NCI-H187 (cell line): ENCODE measurements around the gene PRTFDC1.
A peak's percentile ranks its signal among the peaks of the same experiment; 100 is the strongest.

Experiments used
- DNase-seq, 2 experiments: peaks; one replicate each; lab custom pipeline; 2025; lab: John Stamatoyannopoulos, UW

PRTFDC1 gene

GRCh38 chr10:24872049-24872789 lies 80.2 kb downstream of the PRTFDC1 start:
- no peak for DNase-seq

- DNase-seq: no peak
Observed at GRCh38 chr10:24871011-24871935, 81.1 kb downstream of the PRTFDC1 start.

GRCh38 chr10:24869354-24870015 lies 82.9 kb downstream of the PRTFDC1 start:
- no peak for DNase-seq

- no peak for DNase-seq
Observed at GRCh38 chr10:24866604-24867583, 85.5 kb downstream of the PRTFDC1 start.

GRCh38 chr10:24865783-24866182 lies 86.6 kb downstream of the PRTFDC1 start:
- DNase-seq: no peak

- no peak for DNase-seq
Observed at GRCh38 chr10:24862589-24862988, 89.8 kb downstream of the PRTFDC1 start.

- peak; percentile 25 to 69 for DNase-seq
Observed at GRCh38 chr10:24858288-24859270, 93.8 kb downstream of the PRTFDC1 start.

GRCh38 chr10:24857031-24857725 lies 95.2 kb downstream of the PRTFDC1 start:
- no peak for DNase-seq

- DNase-seq: no peak
Observed at GRCh38 chr10:24854256-24854655, 98.2 kb downstream of the PRTFDC1 start.

GRCh38 chr10:24853661-24854060 lies 98.7 kb downstream of the PRTFDC1 start:
- no peak for DNase-seq

GRCh38 chr10:24851629-24852028 lies 100.8 kb downstream of the PRTFDC1 start:
- peak; percentile 32 to 43 for DNase-seq

- no peak for DNase-seq
Observed at GRCh38 chr10:24850727-24851296, 101.6 kb downstream of the PRTFDC1 start.

GRCh38 chr10:24849501-24850299 lies 102.7 kb downstream of the PRTFDC1 start:
- DNase-seq: no peak

- no peak for DNase-seq
Observed at GRCh38 chr10:24849051-24849450, 103.4 kb downstream of the PRTFDC1 start.

GRCh38 chr10:24848195-24848594 lies 104.2 kb downstream of the PRTFDC1 start:
- no peak for DNase-seq

- no peak for DNase-seq
Observed at GRCh38 chr10:24847112-24848070, 105.0 kb downstream of the PRTFDC1 start.

- no peak for DNase-seq
Observed at GRCh38 chr10:24844742-24845141, 107.7 kb downstream of the PRTFDC1 start.
